Nephron (organoid): ENCODE data around the gene LIN37.

Source experiments
- H3K27ac Mint-ChIP-seq, 3 experiments: 2 replicates each; pipeline ENCODE4 v1.8.0; 2020; ENCODE audit warnings: mixed read lengths in 3 of 3, mild to moderate bottlenecking in 2 of 3, moderate library complexity in 1 of 3
- H3K27me3 Mint-ChIP-seq: 2 replicates; pipeline ENCODE4 v1.8.0; 2021; ENCODE audit warnings: low read depth, mild to moderate bottlenecking, moderate library complexity, mixed read lengths
- H3K36me3 Mint-ChIP-seq: 2 replicates; pipeline ENCODE4 v1.8.0; 2020; ENCODE audit warnings: low read depth, mixed read lengths
- H3K4me1 Mint-ChIP-seq: 2 replicates; pipeline ENCODE4 v1.8.0; 2020; ENCODE audit warnings: mixed read lengths
- H3K4me3 Mint-ChIP-seq, 3 experiments: 2 replicates each; pipeline ENCODE4 v1.8.0; 2020; ENCODE audit warnings: mild to moderate bottlenecking in 3 of 3, mixed read lengths in 3 of 3, moderate library complexity in 2 of 3
- H3K9me3 Mint-ChIP-seq: 2 replicates; pipeline ENCODE4 v1.8.0; 2020; ENCODE audit warnings: mixed read lengths
- TF ChIP-seq, protein P1 (sequence below), 3 experiments: fragments of 200-600 bp; sonication (generic); IDR thresholded peaks; one replicate each; pipeline ENCODE4 v1.5.0; 2021; ENCODE audit warnings: antibody characterized with exemption in 3 of 3; ENCODE audit not compliant: unreplicated experiment in 3 of 3

Gene LIN37

DNA sequence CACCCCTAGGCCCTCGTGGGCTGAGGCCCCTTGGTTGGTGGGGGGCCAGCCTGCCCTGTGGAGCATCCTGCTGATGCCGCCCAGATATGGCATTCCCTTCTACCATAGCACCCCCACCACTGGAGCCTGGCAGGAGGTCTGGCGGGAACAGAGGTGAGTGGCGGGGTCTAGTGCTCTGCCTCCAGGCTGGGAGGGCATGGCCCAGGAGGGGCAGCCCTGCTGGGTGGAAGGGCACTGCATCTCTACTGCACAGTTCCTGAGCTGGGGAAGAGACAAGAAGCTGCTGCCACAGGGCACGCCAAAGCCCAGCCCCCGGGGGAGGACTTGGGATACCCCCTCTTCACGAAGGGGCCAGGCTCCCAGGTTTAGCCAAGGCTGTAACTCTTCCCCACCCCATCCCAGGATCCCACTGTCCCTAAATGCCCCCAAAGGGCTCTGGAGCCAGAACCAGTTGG is 33.0 kb upstream of the LIN37 start:
- Mint-ChIP-seq H3K27me3 (peaks cover 4% of the 10 kb centered on the region), H3K9me3 (no peaks in the 10 kb centered on the region), H3K27ac (no peak overlapping the region), H3K4me1 (peaks cover 13% of the 10 kb centered on the region), H3K4me3 (peak overlapping the region; percentile 25 to 34 (median 34)), H3K36me3 (peaks cover 4% of the 10 kb centered on the region)
- TF ChIP-seq, protein P1, sequence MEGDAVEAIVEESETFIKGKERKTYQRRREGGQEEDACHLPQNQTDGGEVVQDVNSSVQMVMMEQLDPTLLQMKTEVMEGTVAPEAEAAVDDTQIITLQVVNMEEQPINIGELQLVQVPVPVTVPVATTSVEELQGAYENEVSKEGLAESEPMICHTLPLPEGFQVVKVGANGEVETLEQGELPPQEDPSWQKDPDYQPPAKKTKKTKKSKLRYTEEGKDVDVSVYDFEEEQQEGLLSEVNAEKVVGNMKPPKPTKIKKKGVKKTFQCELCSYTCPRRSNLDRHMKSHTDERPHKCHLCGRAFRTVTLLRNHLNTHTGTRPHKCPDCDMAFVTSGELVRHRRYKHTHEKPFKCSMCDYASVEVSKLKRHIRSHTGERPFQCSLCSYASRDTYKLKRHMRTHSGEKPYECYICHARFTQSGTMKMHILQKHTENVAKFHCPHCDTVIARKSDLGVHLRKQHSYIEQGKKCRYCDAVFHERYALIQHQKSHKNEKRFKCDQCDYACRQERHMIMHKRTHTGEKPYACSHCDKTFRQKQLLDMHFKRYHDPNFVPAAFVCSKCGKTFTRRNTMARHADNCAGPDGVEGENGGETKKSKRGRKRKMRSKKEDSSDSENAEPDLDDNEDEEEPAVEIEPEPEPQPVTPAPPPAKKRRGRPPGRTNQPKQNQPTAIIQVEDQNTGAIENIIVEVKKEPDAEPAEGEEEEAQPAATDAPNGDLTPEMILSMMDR (IDR thresholded peaks at IDR 0.05; ENCODE audit: unreplicated experiment in 3 of 3): no peak

DNA sequence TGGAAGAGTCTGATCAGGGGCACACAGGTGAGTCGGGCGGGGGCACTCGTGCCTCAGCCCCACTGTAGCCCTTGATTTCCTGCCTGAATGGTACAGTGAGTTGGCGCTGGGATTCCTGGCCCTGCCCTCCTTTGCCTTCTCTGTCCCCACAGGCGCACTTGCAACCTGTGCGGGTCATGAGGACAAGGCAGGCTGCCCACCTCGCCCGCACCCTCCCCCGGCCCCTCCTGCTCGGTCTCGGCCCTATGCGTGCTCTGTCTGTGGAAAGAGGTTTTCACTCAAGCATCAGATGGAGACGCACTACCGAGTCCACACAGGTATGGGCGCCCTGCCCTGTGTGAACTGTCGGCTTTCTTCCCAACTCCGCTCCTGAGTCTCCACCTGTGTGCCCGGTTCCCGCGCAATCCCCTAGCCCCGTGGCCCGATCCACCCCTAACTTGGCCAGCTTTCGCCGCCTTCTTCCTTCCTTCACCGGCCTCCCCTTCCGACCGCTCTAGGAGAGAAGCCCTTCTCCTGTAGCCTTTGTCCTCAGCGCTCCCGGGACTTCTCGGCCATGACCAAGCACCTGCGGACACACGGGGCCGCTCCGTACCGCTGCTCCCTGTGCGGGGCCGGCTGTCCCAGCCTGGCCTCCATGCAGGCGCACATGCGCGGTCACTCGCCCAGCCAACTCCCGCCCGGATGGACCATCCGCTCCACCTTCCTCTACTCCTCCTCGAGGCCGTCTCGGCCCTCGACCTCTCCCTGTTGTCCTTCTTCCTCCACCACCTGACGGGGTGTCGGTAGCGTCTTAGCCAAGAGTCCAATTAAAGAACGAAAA is 32.2 kb upstream of the LIN37 start:
- Mint-ChIP-seq H3K9me3 (no peaks in the 10 kb centered on the region), H3K27me3 (peaks cover 4% of the 10 kb centered on the region), H3K4me3 (peak overlapping the region; percentile 90 to 91 (median 90)), H3K36me3 (peaks cover 7% of the 10 kb centered on the region), H3K4me1 (peaks cover 13% of the 10 kb centered on the region), H3K27ac (peak overlapping the region; percentile 85 to 96 (median 95))
- TF ChIP-seq, protein P1 (IDR thresholded peaks at IDR 0.05; ENCODE audit: unreplicated experiment in 3 of 3): no peak

DNA sequence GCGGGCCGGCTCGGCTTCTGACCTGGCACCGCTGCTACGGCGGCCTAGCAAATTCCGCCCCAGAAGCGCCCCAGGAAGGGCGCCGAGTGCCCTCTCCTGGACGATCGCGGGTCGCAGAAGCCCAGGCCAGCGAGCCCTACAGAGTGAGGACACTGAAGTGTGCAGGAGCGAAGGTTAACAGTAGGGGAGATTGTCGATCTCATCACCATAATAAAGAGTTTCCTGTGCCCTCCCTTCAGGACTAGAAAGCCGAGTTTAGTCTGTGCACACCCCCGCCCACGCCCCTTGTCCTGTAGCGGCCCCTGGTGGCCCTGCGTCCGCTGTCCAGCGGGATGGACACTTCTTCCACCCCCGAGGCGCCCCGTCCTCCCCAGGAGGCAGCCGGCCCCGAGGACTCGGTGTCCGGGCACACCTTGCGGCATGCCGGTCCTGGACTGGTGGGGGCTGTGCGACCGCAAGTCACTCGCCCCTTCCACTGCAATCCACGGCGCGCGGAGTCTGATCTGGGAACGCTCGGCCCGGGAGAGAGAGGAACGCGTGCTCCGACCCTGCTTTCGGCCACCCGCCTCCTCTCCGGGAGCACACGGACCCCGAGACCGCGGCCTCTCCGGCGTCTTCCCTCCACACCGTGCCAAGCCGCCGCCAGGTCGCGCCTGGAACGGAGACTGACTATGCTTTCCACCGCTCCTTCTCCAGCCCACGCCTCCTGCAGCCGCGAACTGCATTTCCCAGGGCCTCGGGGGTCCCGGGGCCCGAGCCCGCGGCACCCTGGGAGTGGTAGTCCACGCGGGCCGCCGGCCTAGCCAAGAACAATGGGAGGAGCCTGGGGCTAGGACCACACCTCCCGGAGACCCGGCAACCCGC is 31.3 kb upstream of the LIN37 start:
- H3K27ac Mint-ChIP-seq: peak overlapping the region; percentile 85 to 96 (median 95)
- peak overlapping the region; percentile 90 to 91 (median 90) for H3K4me3 Mint-ChIP-seq
- H3K27me3 Mint-ChIP-seq: peaks cover 4% of the 10 kb centered on the region
- H3K4me1 Mint-ChIP-seq: peaks cover 13% of the 10 kb centered on the region
- TF ChIP-seq, protein P1 (IDR thresholded peaks at IDR 0.05; ENCODE audit: unreplicated experiment in 3 of 3): peak; percentile 89 to 97 (median 92)
- no peaks in the 10 kb centered on the region for H3K9me3 Mint-ChIP-seq
- peaks cover 12% of the 10 kb centered on the region for H3K36me3 Mint-ChIP-seq

DNA sequence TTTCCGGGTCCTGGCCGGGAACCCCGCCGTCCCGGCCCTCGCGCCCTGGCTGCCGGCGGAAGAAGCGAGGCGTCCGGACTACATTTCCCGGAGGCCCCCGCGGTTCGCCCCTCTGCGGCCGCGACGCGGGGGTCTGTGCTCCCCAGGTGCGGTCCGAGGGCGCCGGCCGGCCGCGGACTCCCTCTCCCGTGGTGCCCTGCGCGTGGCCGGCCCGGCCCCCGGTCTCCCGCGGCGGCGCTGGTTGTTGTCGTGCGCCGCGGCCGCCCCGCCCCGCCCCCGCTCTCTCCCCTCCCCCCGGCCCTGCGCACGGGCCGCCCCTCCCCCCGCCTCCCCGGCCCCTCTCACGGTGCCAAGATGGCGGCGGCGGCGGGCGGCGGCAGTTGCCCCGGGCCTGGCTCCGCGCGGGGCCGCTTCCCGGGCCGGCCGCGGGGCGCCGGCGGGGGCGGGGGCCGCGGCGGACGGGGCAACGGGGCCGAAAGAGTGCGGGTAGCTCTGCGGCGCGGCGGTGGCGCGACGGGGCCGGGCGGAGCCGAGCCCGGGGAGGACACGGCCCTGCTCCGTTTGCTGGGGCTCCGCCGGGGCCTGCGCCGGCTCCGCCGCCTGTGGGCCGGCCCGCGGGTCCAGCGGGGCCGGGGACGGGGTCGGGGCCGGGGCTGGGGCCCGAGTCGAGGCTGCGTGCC is 30.6 kb upstream of the LIN37 start, which contains the start of gene KMT2B:
Gene KMT2B (plus strand): TSS at position 339 of the 680 bp plus-strand sequence. CDS start 16 bp downstream, at position 355.
- peaks cover 13% of the 10 kb centered on the region for H3K4me1 Mint-ChIP-seq
- H3K36me3 Mint-ChIP-seq: peaks cover 19% of the 10 kb centered on the region

More for the DNA sequence above, 30.6 kb upstream of the LIN37 start, which contains the start of gene KMT2B:
- H3K9me3 Mint-ChIP-seq: no peaks in the 10 kb centered on the region
- H3K4me3 Mint-ChIP-seq: peak within 1 kb of the TSS; percentile 92 to 96 (median 94)
- H3K27me3 Mint-ChIP-seq: peaks cover 4% of the 10 kb centered on the region
- TF ChIP-seq, protein P1 (IDR thresholded peaks at IDR 0.05; ENCODE audit: unreplicated experiment in 3 of 3): no peak
- peak within 1 kb of the TSS; percentile 85 to 96 (median 95) for H3K27ac Mint-ChIP-seq
